Skeletal muscle cell (primary cell): ENCODE data around the gene C6orf132.
"Not testable (repeated sequence)": the region's sequence is repeated elsewhere in the genome, so short reads cannot be mapped to it uniquely, and the experiment has no call there.

ENCODE experiments used
- DNase-seq: peaks from one replicate; pipeline ENCODE4 v3.0.0-alpha.2; 2010; ENCODE audit warnings: low read depth
- H3K4me3 ChIP-seq: 2 replicates; pipeline ENCODE4 v1.5.1; 2011; ENCODE audit warnings: low read depth, mild to moderate bottlenecking, control low read depth, low read length, moderate library complexity

The C6orf132 gene

DNA sequence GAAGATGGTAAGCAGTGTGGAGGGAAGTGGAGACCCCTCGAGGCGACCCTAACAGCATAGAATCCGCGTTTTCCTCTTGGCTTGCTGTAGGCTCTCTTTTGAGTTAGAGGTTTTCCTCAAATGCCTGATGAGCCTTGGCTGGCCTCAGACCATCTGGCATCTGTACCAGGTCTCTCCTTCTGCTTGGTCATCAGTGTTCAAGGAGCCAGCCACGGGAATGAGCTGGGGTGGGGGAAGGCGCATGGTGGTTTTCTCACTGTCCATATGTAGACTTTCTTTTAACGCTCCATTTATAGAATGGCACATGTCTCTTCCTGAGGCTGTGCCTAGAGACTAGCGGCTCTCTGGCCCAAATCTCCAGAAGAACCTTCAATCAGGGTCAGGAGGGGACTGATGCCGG is 22.6 kb upstream of the C6orf132 start:
- DNase-seq, result no peak
- no peak overlapping the region for H3K4me3 ChIP-seq

DNA sequence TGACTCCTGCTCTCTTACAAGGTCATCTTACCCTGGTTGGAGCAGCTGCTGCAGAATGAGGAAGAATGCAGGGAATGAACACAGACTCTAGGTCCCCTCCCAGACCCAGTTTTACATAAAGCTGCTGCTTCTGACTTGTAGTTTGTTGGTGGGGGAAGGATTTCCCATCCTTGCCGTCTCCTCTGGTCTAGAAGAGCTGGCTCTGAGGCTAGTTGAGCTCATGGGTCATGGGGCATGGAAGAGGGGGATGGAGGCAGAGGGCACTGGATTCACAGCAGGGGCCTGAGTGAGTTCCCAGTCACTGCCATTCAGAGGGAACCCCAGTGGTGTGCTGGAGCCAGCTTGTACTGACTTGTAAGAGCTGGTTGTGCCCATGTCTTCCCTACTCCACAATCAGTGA is 21.6 kb upstream of the C6orf132 start:
- no peak for DNase-seq

DNA sequence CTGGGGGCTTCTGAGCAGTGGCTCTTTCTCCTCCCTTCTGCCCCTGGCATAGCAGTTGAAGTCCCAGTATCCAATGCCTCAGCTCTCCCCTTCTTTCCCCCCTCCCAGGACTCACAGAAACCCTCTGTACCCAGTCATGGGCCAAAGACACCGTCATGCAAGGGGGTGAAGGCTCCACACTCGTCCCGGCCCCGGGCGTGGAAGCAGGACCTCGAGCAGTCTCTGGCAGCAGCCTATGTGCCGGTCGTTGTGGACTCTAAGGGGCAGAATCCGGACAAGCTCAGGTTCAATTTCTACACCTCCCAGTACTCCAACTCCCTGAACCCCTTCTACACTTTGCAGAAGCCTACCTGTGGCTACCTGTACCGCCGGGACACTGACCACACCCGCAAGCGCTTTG is 20.4 kb upstream of the C6orf132 start:
- no peak overlapping the region for H3K4me3 ChIP-seq
- no peak for DNase-seq

More for the DNA sequence above, 21.6 kb upstream of the C6orf132 start:
- no peak overlapping the region for H3K4me3 ChIP-seq

DNA sequence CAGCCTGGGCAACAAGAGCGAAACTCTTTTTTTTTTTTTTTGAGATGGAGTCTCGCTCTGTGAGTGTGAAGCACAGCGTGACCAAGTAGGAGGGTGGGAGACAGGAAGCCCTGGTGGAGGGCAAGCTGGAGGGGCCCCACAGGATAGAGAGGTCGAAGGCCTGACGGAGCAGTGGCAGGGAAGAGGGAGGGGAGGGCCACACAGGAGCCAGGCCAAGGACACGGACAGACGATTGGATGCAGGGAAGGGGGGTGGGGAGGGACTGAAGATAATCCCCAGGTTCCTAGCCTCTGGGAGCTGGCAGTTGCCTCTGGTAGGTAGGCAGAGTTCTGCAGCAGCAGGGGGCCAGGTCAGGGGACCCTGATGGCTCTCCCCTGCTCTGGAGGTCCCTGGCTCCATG is 20.0 kb upstream of the C6orf132 start:
- H3K4me3 ChIP-seq, result no peak overlapping the region
- DNase-seq, result no peak

DNA sequence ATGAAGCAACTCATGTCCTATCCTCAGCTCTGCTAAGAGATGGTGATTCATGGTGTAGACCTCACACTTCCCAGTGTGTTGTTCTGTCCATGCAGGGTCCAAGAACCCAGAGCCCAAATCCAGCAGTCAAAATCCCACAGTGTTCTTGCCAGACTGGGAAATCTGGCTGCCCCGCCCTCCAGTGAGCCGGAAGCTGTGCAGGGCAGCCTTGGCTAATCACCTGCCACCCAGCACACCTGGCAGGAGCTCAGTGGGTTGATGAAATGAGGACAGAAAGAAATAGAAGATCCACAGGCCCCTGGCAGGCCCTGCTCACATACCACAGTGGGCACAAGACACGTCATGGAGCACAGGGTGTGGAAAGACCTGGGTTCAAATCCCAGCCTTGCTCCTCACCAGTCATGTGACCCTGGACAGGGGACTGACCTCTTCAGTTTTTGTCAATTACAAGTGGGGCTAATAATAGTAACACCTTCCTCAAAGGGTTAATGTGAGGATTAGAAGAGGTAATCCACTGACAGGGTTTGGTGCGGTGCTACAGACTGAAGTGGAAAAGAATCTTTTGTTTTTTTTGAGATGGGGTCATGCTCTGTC is 17.1 kb upstream of the C6orf132 start:
- H3K4me3 ChIP-seq, result no peak overlapping the region
- DNase-seq, result no peak

DNA sequence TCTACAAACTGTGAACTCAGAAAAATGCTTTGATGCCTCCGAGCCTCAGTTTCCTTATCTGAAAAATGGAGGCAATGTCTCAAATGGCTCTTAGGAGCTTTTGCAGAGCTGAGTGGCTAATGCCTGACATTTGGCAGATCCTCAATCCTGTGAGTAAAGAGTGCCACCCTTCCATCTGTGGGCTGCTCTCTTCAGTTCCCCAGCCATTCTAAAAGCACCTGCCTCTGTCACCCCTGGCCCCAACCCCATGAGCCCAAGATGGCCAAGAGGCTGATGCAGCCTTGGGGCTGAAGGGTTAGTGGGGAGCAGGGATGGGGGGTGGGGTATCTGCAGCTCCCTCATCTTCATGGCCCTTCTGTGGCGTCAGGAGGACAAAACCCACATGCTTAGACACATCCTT is 16.2 kb upstream of the C6orf132 start:
- H3K4me3 ChIP-seq, result no peak overlapping the region
- no peak for DNase-seq

DNA sequence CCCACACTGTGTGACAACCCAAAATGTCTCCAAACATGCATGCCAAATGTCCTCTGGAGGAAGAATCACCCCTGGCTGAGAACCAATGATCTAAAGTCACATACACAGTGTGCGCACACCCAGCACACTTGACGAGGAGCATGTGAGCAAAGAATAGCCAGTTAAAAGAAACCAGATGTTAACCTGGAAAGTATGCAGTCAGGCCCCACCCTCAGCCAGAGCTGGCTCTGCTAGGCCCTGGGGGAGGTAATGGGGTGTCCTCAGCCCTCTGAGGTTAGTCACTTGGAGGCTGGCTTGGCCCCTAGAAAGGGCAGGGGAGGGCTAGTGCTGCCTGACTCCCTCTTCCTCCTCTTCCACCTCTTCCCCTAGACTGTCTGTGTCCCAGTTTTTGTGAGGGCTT is 15.6 kb upstream of the C6orf132 start:
- DNase-seq, result no peak
- no peak overlapping the region for H3K4me3 ChIP-seq

DNA sequence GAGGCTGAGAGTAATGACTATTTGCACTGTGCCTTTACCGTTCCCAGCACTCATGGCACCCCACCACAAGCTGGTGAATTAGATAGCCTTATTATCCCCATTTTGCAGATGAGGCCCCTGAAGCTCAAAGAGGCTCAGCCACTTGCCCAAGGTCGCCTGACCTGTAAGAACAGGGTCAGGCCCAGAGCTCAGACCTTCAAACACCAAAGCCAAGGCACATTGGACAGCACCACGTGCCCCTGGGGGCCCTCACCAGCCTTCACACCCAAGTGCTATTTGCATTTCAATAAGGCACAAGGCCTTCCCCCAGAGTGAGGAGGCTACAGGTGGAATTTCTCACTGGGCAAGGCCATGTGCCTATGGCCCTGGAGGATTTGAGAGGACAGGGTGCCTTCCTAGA is 14.2 kb upstream of the C6orf132 start:
- DNase-seq, result no peak
- no peak overlapping the region for H3K4me3 ChIP-seq

DNA sequence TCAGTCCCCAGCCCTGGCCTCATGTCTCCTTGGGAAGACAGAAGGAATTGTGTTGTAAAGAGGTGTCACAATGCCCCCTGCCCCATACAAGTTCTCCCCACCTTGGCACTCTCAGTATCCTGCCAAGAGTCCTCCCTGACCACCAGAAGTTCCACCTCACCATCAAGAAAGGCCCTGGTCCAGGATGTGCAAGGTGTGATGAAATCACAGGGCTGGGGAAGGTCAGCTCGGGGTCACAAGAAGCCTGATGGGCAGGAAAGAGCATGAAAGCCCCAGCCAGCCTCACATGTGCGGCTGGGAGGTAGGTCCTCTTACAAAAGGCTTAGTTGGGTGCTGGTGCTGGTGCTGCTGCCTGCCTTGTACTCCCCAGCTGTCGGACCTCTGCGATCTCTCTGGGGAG is 12.9 kb upstream of the C6orf132 start:
- no peak for DNase-seq
- H3K4me3 ChIP-seq, result no peak overlapping the region

DNA sequence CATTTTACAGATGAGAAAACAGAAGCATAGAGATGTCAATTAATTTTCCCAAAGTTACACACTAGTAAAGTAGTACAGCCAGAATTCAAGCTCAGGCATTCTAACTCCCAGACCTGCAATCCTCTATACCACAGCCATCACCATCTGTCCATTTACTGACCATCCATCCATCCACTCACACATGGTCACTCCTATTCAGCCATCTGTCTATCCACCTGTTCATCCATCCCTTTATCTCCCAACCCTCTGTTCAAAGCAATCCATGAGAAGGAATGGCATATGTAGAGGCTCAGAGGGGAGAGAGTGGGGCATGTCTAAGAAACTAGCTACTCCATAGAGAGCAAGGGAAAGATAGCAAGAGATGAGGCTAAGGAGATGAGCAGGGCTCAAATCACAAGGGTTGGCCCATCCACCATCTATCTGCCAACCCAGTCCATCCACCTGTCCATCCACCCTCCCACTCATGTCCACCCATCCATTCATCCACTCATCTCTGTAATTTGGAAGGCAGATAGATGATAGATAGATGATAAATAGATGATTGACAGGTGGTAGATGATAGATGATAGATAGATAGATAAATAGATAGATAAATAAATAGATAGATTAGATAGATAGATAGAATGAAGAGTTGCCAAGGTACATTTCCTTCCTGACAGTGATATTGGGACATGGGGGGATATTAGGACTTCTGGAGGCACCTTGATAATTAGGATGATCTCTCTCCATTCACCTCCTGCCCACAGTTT is 12.2 kb upstream of the C6orf132 start:
- no peak for DNase-seq
- H3K4me3 ChIP-seq, result no peak overlapping the region

DNA sequence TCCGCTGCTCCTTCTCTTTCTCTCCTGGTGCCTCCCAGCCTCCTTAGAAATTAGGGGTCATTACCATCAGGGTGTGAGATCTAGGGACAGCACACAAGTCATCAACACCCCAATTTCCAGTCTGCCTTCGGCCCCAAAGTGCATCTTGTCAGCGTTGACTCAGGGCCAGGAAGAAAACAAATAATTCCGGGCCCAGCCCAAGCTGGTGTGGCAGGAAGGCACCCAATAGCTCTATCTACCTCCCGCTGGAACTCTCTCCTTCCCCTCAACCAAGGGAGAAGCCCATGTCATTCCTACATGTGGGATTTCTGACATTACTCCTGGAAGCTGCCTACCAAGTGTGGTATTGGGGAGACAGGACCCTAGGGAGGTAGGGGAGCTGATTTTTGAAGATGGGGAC is 11.5 kb upstream of the C6orf132 start:
- H3K4me3 ChIP-seq, result no peak overlapping the region
- DNase-seq, result no peak

DNA sequence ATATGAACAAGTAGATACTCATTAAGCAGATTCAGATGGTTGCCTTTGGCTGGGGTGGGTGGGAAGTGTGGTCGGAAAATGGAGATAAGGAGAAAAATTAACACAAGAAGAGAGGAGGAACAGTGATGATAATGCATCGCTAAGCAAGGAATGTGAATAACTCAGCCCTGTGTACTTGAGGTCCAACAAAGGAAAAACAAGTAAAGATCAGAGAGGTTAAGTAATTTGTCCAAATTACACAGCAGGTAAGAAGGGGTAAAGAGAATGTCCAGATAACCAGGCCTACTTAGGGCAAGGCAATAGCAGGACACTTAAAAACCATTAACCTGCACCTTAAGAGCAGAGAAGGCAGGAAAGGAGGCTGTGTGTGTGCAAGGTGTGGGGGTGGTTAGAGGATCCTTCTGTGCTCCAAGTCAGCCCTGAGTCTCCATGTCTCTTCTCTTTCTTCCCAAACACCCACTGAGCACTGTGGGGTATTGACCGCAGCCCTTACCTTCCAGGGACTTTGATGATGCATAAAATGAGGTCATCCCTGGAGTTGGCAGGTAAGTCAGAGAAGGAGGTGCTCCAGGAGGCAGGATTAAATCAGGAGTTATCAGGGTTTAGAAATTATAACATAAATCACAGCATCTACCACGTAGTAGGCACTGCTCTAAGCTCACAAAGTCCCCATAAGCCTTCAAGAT is 10.3 kb upstream of the C6orf132 start:
- H3K4me3 ChIP-seq, DNase-seq: not testable (repeated sequence)

DNA sequence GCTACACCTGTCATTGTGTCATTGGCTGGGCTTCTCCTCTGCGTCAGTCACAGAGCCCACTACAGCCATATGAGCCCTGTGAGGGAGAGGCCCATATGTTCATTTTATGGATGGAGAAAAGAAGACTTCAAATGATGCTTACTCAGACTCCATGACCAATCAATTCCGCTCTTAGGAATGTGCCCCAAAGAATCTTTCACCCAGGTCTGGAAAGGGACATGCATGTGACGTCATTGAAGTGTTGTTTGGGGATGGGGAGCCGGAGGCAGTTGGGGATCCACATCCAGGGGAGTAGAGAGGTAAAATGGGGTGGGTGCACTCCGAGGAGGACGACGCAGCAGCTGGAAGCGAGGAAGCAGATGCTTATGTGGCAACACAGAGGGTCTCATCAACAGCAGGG is 9.6 kb upstream of the C6orf132 start:
- H3K4me3 ChIP-seq, result no peak overlapping the region
- DNase-seq, result no peak

DNA sequence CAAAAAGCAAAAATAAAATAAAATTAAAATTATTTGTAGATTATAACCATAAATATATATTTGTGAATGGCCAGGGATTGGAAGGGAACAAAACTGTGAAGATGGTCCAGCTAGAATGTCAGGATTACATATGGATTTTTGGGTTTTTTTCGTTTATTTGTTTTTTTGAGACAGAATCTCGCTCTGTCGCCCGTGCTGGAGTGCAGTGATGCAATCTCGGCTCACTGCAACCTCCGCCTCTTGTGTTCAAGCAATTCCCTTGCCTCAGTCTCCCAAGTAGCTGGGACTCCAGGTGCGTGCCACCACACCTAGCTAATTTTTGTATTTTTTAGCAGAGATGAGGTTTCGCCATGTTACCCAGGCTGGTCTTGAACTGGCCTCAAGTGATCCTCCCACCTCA is 7.8 kb upstream of the C6orf132 start:
- DNase-seq, result no peak
- no peak overlapping the region for H3K4me3 ChIP-seq

DNA sequence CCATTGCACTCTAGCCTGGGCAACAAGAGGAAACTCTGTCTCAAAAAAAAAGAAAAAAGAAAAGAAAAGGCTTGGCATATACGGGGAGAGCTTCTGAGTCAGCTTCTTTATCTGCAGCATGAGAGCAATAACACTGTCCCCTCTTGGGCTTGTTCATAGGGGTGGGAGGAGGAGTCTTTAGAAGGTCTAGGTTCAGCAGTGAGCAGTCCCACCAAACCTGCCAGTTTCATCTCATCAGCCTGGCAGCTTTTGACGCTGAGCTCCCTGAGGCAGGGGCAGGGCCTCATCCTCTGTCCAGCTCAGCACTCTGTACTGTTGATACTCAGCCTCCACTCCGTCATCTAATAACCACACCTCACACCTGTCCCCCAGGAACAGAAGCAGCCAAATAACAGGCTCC is 5.6 kb upstream of the C6orf132 start:
- H3K4me3 ChIP-seq, result no peak overlapping the region
- no peak for DNase-seq

DNA sequence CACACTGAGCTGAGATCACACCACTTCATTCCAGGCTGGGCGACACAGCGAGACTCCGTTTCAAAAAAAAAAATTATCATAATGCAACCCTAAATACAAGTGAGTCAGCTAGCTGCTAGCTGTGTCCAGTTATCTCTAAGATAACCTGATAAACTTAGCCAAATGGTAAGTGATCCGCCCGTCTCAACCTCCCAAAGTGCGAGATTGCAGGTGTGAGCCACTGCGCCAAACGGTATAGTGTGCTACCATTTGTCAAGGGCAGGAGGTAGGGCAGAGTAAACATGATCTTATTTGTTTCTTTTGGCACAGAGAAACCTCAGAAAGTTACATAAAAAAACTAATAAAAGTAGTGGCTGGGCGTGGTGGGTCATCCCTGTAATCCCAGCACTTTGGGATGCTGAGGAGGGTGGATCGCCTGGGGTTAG is 4.7 kb upstream of the C6orf132 start:
- H3K4me3 ChIP-seq, result no peak overlapping the region
- no peak for DNase-seq

DNA sequence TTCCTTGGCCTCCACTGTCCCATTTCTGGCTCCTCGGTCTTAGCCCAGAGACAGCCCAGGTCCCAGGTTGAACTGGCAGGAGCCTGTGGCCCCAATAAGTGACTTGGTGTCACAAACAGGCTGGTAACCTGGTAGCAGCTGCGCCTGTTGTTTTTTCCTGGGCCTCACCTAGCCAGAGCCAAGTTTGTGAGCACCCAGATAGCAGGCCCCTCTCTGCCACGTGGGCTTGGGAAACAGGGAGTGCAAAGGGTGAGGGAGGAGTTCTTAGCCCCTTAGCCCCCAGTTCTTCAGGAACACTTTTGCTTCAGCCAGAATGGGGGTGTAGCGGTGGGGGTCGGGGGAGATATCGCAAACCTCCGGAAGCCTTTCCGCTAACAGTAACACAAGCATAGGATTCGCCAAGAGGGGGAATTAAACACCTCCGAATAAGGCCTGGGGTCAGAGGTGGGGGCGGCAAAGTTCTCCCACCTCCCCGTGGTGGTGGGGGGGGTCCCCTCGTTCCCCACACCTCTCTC is 760 bp downstream of the C6orf132 start:
- H3K4me3 ChIP-seq, result peak overlapping the region; percentile 62
- no peak for DNase-seq

DNA sequence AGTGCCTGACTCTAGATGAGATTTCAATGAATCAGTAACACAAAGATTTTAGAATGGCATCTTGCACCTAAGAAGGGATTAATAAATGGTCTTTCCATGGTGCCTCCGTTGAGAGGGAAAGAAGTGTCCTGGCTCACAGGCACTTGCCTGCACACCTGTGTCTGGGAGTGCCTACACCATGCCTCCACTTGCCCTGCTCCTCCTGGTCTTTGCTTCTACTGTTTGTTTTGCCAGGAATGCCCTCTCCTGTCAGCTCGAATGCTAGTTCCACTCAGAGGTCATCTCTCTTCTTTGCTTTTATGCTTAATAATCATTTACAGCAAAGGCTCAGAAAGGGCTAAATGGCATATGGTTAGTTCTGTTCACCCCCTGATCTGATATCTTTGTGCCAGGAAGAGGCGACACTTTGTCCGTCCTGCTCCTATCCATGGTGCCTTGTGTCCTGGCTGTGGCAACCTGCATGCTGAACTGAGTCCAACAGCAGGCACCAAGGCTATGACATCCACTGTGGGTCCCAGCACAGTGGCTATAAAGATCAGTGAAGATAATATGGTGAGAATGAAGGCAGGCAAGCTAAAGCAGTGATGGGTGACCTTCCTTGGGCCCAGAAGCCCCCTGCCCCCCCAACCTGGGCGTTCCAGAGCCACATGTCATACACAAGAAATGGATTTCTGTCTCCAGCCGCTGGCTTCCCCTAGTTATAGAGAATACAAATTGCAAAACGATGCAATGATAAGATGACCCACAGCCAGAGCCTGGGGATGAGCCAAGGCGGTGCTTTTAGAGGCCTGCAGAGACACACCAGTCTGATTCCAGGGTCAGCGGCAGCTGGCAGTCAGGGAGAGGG is 1.4 kb downstream of the C6orf132 start:
- H3K4me3 ChIP-seq, result peak overlapping the region; percentile 62
- DNase-seq, result no peak

DNA sequence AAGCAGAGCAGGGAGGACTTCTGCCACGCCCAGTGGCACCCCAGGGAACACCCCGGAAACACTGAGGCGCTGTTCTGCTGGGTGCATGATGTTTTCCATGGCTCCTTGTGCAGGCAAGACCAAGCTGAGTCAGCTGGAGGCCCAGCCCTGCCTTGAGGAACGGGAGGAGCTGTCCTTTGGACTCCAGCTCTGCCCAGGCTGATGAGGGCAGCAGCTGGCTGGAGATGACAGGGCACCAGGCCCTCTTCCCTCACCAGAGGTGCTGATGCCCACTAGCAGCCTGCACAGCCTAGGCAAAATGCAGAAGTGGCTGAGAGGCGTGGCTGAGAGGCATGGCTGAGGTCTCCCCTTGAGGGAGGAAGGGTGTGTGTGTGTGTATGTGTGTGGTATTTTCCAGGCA is 2.4 kb downstream of the C6orf132 start:
- no peak overlapping the region for H3K4me3 ChIP-seq
- DNase-seq, result no peak
